ENCODE results near the gene HDAC4. TPM values are rescaled to one million over a fixed set of nuclear protein-coding genes. Genes with fewer than 3 reads are reported as not detected.
A peak's percentile ranks its signal among the peaks of the same experiment; 100 is the strongest.

The HDAC4 gene
- total and polyA plus RNA-seq, 8 donors = 1.7 to 98.8 (median 24.5) TPM

- Histone ChIP-seq H3K27me3 (no peaks in the 10 kb centered on the region), H3K36me3 (no peaks in the 10 kb centered on the region), H3K4me1 (peaks cover 27 to 57% (median 46%) of the 10 kb centered on the region in 4 donors), H3K27ac (peak overlapping the region in 4 of 5 donors; percentile 69 to 87 (median 78)), H3K4me3 (no peak overlapping the region), H3K9me3 (no peaks in the 10 kb centered on the region)
- TF ChIP-seq EP300 (IDR thresholded peaks at IDR 0.05) (no peak), POLR2A (IDR thresholded peaks at IDR 0.05) (no peak), POLR2AphosphoS5 (IDR thresholded peaks at IDR 0.05) (no peak), CTCF (IDR thresholded peaks at IDR 0.05) (no peak)
- intact Hi-C loops (cut with DNase I; ENCODE audit: low total_unique reads) = no loop called here
- DNase-seq = peak in 1 of 2 donors; percentile 58
- 75 to 91% (median 80%) methylated on average over 6 to 15 of the region's 15 CpGs for WGBS, 5 donors
Observed at GRCh38 chr2:239329972-239330572, 70.7 kb downstream of the HDAC4 start.

- Histone ChIP-seq H3K4me1 (peaks cover 28 to 62% (median 47%) of the 10 kb centered on the region in 4 donors), H3K27me3 (no peaks in the 10 kb centered on the region), H3K36me3 (no peaks in the 10 kb centered on the region), H3K4me3 (no peak overlapping the region), H3K9me3 (no peaks in the 10 kb centered on the region), H3K27ac (peak overlapping the region; percentile 57 to 87 (median 77))
- 55 to 70% (median 63%) methylated on average over 12 of the region's 12 CpGs for WGBS, 5 donors
- peak; percentile 23 to 67 for DNase-seq
- TF ChIP-seq POLR2AphosphoS5 (IDR thresholded peaks at IDR 0.05) (peak in 2 of 3 donors; percentile 14 to 70), POLR2A (IDR thresholded peaks at IDR 0.05) (no peak), EP300 (IDR thresholded peaks at IDR 0.05) (peak; percentile 87)
- intact Hi-C loops (cut with DNase I; ENCODE audit: low total_unique reads) = no loop called here
Observed at GRCh38 chr2:239329284-239329971, 71.4 kb downstream of the HDAC4 start.

GRCh38 chr2:239328351-239329191 is 72.2 kb downstream of the HDAC4 start:
- TF ChIP-seq CTCF (IDR thresholded peaks at IDR 0.05) = no peak
- peak; percentile 95 for TF ChIP-seq EP300 (IDR thresholded peaks at IDR 0.05)
- peak; percentile 47 to 84 (median 53) for TF ChIP-seq POLR2AphosphoS5 (IDR thresholded peaks at IDR 0.05)
- Histone ChIP-seq H3K4me1 (peaks cover 34 to 70% (median 53%) of the 10 kb centered on the region in 4 donors), H3K9me3 (no peaks in the 10 kb centered on the region), H3K27me3 (no peaks in the 10 kb centered on the region), H3K27ac (peak overlapping the region; percentile 57 to 87 (median 77)), H3K36me3 (no peaks in the 10 kb centered on the region), H3K4me3 (no peak overlapping the region)
- DNase-seq = peak; percentile 74 to 88
- intact Hi-C loops (cut with DNase I; ENCODE audit: low total_unique reads) = no loop called here
- 21 to 37% (median 24%) methylated on average over 18 to 19 of the region's 19 CpGs for WGBS, 5 donors

- no peaks in the 10 kb centered on the region for H3K36me3 ChIP-seq
- peaks cover 40 to 79% (median 60%) of the 10 kb centered on the region in 4 donors for H3K4me1 ChIP-seq
- DNase-seq = no peak
- no peaks in the 10 kb centered on the region for H3K27me3 ChIP-seq
- peak overlapping the region in 4 of 5 donors; percentile 69 to 87 (median 78) for H3K27ac ChIP-seq
- TF ChIP-seq EP300 (IDR thresholded peaks at IDR 0.05) = no peak
- no peak for TF ChIP-seq CTCF (IDR thresholded peaks at IDR 0.05)
- no peak for TF ChIP-seq POLR2AphosphoS5 (IDR thresholded peaks at IDR 0.05)
- no peak for TF ChIP-seq POLR2A (IDR thresholded peaks at IDR 0.05)
- no peak overlapping the region for H3K4me3 ChIP-seq
- 74 to 88% (median 76%) methylated on average over 11 to 13 of the region's 13 CpGs for WGBS, 5 donors
- intact Hi-C loops (cut with DNase I; ENCODE audit: low total_unique reads) = no loop called here
- no peaks in the 10 kb centered on the region for H3K9me3 ChIP-seq
Observed at GRCh38 chr2:239327536-239328350, 73.1 kb downstream of the HDAC4 start.

All from stomach (tissue), 9 donors.